ENCODE measurements around the gene CSTB.

Gene CSTB

GRCh38 chr21:43810505-43811261 is 34.6 kb upstream of the CSTB start:
- peak; percentile 80 for DNase-seq

DNA sequence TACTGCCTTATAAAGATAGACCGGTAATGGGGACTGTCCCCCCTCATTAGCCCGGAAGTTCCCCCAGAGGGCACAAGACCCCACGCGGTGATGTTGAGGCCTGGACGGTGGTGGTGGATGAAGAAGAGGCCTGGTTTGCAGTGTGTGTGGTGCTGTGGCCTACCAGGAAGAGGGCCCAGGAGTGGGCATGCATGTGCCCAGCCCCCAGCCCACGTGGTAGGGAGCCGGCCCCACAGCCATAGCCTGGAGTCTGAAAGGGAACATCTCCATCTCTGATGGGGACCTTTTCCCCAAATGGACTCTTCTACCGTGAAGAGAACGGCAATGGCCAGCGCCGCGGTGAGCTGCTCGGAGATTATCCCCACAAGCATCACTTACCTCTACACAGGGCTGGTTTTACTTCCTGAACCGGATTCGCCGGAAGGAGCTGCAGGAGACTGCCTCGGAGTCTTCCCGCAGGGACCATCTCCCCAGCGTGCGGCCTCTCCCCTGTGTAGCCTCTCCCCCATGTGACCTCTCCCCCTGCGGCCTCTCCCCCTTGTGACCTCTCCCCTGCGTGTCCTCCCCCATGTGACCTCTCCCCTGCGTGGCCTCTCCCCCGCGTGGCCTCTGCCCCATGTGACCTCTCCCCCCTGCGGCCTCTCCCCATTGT is 33.9 kb upstream of the CSTB start:
- no peak for DNase-seq

- no peak for DNase-seq
Observed at GRCh38 chr21:43809346-43809799, 33.3 kb upstream of the CSTB start.

DNA sequence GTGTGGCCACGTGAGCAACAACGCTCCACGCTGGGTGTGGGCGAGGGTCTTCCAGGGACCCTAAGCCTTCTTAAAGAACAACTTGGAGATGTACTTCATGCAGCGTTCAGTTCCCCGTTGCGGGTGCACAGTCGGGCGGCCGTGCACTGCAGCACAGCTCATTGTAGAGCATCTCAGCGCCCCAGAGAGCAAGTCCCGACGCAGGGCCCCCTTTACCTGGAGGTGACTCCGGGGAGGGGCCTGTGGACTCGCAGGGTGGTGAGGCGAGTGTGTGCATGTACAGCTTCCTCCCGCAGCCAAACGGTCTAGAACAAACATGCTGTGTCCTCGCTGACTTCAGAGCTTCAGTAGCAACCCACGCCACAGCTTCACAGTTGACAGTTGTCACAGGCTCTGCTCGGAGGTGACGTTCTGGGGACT is 32.7 kb upstream of the CSTB start:
- no peak for DNase-seq

DNA sequence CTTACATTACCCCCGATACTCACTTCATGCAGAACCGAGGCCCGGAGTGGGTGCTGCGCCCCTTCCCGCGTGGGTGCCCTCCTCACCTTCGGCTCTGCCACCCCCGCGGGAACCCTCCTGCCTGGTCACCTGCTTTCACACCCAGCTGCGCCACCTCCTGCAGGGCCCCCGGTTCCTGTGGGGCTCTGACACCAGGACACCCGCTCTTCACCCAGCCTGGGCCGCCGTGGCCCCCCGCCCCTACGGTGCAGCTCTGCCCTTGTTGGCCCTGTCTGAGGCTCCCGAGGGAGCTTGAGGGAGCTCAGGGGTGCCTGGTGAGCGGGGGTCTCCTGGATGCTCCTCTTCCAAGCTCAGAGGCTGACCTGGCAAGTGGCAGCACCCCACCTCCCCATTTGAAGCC is 32.3 kb upstream of the CSTB start:
- no peak for DNase-seq

GRCh38 chr21:43806017-43806710 is 30.1 kb upstream of the CSTB start:
- DNase-seq, result no peak

GRCh38 chr21:43805275-43805800 is 29.2 kb upstream of the CSTB start:
- peak; percentile 13 for DNase-seq

DNA sequence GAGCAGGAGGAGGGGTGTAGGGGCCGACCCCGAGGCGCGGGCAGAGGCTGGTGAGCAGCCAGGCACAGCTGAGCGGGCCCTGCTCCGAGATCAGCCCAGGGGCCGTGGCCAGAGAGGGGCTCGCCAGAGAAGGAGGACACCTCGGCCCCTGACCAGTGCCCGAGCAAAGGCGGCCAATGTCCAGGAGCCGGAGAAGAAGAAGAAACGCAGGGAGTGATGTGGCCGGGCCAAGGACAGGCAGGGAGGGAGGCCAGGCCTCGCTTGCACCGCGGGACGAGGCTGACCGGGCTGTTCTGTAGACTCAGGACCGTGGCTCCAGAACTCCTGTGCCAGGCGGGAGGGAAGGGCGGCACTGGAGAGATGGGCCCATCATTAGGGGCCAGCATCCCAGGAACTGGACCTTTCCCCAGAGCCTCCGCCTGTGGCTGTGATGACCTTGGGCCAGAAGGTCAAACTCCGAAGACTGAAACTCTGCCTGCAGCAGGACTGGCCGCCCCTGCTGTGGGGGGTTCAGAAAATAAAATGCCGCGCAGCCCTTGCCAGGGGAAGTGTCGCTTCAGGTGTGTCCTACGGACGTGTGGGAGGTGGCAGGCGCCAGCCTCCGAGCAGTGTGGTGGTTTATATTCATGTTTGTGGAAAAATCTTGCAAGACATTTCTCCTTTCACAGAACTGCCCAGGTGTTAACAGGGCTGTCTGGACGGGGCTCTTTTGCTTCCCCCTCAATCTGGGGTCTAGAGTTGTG is 27.6 kb upstream of the CSTB start:
- DNase-seq, result no peak

- DNase-seq, result no peak
Observed at GRCh38 chr21:43802713-43803313, 26.7 kb upstream of the CSTB start.

DNA sequence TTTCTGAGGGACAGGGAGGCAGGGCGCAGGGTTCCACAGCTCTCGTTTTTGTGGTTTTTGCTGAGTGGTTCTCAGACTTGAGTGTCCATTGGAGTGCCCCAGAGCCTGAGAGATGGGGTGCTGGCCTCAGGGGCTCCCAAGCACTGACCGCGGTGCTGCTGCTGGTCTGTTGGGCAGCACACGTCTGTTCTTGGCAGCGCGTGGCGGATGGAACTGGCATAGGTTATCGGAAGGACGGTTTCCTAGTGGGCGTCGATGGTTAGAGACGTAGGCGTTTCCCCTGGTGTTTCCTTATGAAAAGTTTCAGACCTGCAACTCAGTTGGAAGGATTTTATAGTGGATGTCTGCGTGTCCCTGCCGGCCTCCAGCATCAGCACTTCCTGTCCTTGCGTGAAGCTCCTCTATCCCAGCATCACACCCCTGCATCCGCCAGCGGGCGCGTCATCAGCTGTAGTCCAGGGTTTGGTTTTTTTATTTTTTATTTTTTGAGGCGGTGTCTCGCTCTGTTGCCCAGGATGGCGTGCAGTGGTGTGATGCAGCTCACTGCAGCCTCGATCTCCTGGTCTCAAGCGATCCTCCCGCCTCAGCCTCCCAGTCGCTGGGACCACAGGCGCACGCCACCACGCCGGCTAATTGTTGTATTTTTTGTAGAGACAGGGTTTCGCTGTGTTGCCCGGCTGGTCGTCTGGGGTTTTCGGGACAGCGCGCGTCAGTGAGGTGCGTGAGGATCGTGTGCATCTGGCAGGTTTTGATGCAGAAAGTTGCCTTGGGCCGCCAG is 25.1 kb upstream of the CSTB start:
- no peak for DNase-seq

DNA sequence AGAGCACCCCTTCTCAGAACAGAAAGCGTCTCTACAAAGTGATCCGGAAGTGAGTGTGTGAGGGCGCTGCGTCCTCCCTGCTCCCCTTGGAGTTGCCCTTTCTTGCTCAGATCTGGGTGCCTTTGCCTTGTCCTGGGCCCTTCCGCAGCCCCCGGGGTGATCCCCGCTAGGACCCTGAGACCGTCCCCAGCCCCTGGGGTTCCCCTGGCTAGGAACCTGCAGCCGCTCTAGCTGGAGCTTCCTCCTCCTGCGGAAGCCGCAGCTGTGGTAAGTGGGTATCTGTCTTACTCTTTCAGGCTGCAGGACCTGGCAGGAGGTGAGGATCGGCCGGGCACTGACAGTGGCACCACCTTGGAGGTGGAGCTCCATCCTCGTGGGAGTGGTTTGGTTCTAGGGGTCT is 24.5 kb upstream of the CSTB start:
- no peak for DNase-seq

DNA sequence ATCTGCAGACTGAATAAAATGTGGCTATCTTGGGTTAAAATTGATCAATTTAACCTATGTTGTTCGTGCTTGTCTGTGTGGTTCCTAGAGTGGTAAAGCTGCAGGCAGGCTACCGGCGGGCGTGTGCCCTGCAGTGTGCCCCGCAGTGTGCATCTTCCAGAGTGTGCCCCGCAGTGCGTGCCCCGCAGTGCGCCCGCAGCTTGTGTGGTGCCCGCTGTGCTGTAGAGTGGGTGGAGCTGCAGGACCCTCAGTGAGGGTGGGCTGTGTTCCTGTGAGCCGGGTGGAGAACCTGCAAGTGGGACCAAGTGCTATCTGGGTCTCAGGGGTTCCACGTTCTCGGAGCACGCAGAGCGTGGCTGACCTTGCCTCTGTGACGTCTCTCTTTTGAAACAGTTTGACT is 24.0 kb upstream of the CSTB start:
- DNase-seq, result no peak

DNA sequence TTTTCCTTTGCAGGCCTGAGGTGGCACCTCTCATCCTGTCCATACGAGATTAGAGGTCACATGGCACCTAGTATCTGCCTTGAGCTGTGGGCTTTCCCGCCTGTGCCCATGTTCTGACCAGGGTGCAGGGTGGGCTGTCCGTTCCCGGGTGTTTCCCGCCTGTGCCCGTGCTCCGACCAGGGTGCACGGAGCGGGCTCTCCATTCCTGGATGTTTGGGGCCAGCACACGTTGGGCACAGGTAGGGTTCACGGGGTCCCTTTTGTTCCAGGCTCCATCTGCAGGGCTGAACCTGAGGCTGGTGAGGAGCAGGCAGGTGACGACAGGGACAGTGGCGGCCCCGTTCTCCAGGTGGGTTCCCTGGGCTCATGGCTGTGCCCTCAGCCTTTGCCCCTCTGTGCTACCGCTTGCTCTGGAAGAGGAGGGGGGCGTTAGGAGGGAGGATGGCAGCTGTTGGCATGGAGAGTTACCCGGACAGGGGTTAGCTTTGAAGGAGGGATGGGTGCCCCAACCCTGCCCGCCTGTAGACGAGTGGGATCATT is 23.3 kb upstream of the CSTB start:
- no peak for DNase-seq

DNA sequence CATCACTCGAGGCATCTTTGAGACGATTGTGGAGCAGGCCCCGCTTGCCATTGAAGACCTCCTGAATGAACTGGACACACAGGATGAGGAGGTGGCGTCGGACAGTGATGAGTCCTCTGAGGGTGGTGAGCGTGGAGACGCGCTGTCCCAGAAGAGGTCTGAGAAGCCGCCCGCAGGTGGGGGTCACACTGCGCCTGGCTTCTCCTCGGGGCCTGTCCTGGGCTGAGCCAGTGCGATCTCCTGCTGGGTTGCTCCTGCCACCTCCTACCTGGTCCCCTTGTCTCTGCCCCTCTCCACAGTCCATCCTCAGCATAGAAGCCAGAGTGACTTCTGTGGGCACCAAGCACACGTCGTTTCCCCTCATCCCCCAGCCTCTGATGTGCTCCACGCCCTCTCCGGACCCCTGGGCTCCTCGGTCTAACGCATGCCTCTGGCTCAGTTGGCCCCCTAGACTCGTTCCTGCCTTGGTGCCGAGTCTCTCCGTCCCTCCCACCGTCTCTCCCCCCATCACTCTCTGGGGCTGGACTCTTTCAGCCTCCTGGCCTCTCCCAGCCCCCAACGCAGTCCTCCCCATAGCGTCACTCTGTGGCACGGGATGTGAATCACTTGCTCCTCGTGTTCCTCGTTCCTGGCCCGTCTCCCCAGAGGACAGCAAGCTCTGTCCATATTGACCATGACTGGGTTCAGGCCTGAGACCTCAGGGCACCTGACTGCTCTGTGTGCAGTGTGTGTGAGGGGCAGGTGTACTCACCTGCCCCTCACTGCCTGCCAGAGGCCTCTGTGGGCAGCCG is 22.0 kb upstream of the CSTB start:
- DNase-seq, result no peak

- no peak for DNase-seq
Observed at GRCh38 chr21:43797415-43797814, 21.3 kb upstream of the CSTB start.

GRCh38 chr21:43794857-43795256 is 18.7 kb upstream of the CSTB start:
- no peak for DNase-seq

GRCh38 chr21:43794311-43794710 is 18.2 kb upstream of the CSTB start:
- no peak for DNase-seq

- DNase-seq, result no peak
Observed at GRCh38 chr21:43793243-43793642, 17.1 kb upstream of the CSTB start.

- no peak for DNase-seq
Observed at GRCh38 chr21:43792406-43792805, 16.3 kb upstream of the CSTB start.

DNA sequence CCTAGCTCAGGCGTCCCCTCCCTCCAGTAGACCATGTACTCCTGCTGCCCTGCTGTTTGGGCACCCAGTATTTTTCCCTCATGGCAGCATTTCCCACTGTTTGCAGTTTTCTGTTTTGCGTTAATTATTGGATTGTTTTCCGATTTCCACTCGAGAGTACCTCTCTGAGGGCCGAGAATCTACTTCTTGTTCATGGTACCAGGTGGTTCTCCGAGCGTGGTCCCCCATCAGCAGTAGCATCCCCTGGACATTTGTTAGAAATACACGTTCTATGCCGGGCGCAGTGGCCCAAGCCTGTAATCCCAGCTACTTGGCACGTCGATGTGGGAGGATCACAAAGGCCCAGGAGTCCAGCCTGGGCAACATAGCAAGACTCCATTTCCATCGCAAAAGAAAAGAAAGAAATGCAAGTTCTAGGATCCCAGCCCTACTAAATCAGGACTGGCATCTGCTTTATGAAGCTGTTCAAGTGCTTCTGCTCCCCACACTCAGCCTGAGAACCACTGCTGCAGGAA is 14.0 kb upstream of the CSTB start:
- DNase-seq, result no peak
